ENCODE data around the gene PRR23E. TPM values are rescaled to one million over a fixed set of nuclear protein-coding genes. Genes with fewer than 3 reads are reported as not detected.

The PRR23E gene
- total RNA-seq, 2 donors from 2014 or later = not detected

DNA sequence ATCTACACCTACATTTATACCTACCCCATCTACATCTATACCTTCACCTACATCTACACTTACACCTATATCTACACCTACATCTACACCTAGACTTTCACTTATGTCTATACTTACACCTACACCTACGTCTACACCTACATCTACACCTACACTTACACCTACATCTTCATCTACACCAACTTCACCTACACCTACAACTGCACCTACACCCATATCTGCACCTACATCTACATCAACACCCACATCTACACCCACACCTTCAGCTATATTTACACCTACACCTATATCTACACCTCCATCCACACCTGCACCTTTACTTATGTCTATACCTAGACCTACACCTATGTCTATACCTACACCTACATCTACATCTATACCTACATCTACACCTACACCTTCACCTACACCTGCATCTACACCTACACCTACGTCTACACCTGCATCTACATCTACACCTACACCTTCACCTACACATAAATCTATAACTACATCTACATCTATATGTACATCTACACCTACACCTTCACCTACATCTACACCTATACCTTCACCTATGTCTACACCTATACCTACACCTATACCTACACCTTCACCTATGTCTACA, 30.9 kb upstream of the PRR23E start:
- Histone ChIP-seq H3K4me3 (no peak overlapping the region), H3K27me3 (no peaks in the 10 kb centered on the region), H3K27ac (no peak overlapping the region), H3K4me1 (no peaks in the 10 kb centered on the region), H3K36me3 (replicated peaks in 1 of 2; ENCODE audit: insufficient read depth in 1 of 2, low read depth in 2 of 2) (no peaks in the 10 kb centered on the region), H3K9me3 (no peaks in the 10 kb centered on the region)
- TF ChIP-seq, protein P1, sequence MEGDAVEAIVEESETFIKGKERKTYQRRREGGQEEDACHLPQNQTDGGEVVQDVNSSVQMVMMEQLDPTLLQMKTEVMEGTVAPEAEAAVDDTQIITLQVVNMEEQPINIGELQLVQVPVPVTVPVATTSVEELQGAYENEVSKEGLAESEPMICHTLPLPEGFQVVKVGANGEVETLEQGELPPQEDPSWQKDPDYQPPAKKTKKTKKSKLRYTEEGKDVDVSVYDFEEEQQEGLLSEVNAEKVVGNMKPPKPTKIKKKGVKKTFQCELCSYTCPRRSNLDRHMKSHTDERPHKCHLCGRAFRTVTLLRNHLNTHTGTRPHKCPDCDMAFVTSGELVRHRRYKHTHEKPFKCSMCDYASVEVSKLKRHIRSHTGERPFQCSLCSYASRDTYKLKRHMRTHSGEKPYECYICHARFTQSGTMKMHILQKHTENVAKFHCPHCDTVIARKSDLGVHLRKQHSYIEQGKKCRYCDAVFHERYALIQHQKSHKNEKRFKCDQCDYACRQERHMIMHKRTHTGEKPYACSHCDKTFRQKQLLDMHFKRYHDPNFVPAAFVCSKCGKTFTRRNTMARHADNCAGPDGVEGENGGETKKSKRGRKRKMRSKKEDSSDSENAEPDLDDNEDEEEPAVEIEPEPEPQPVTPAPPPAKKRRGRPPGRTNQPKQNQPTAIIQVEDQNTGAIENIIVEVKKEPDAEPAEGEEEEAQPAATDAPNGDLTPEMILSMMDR (IDR thresholded peaks at IDR 0.05) = no peak
- TF ChIP-seq POLR2A (IDR thresholded peaks at IDR 0.05) = no peak
- no peak for DNase-seq
- ATAC-seq = no peak
- WGBS, 2 donors = 61 to 68% methylated on average over 2 of the region's 2 CpGs
- intact Hi-C loops (cut with DNase I) = no loop called here

DNA sequence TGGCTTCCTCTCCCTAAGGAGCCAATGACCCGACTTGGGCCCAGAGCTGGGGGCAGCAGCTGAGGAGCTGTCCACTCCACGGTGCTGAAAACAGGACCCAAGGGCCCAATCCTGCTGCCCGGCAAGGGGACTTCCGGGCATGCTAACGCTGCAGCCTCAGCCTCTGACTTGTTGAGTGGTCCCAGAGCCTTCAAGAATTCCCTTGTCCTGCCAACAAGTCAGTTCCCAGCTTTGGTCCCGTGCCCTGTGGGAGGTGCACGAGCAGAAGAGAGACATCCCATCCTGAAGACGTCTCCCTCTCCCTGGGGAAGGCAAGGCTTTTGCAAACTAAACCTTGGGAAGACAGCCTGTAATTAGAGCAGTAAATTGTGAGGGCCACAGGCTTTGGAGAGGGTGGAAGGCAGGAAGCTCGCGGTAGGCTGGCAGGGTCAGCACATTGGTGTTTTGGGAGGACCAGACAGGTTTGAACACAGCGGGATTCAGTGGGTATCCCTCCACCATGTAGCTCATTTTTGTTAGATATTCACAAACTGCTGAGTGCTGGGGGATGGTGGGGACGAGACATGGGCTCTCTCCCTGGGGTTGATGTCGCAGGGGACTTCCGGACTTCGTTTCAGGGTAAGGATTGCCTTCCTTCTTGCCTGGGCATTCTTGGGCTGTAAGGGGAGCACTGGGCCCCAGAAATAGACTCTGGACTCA, 29.8 kb upstream of the PRR23E start:
- no peak for ATAC-seq
- Histone ChIP-seq H3K27ac (no peak overlapping the region), H3K27me3 (no peaks in the 10 kb centered on the region), H3K4me3 (no peak overlapping the region), H3K36me3 (replicated peaks in 1 of 2; ENCODE audit: insufficient read depth in 1 of 2, low read depth in 2 of 2) (no peaks in the 10 kb centered on the region), H3K4me1 (no peaks in the 10 kb centered on the region), H3K9me3 (no peaks in the 10 kb centered on the region)
- no peak for DNase-seq
- no peak for TF ChIP-seq POLR2A (IDR thresholded peaks at IDR 0.05)
- TF ChIP-seq, protein P1 (IDR thresholded peaks at IDR 0.05) = no peak
- 39 to 42% methylated on average over 13 to 15 of the region's 15 CpGs for WGBS, 2 donors
- intact Hi-C loops (cut with DNase I) = no loop called here

DNA sequence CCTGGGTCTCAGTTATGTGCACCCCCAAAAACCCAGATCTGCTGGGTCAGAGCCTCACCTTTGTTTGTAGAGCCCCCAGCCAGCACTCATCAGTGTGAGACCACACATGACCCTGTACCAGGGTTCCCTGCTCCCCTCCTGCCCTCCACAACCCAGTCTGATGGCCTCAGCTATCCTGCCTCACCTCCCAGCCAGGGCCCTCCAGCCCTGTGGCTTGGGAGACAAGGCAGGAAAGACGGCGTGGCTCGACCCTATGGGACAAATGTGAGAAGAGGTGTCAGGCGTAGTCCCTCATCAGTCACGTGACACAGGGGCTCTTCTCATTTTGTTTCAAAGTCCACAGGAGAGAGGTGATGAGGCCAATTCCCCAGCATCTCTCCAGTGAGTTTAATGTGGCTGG, 28.3 kb upstream of the PRR23E start:
- H3K36me3 ChIP-seq (replicated peaks in 1 of 2; ENCODE audit: insufficient read depth in 1 of 2, low read depth in 2 of 2) = no peaks in the 10 kb centered on the region
- H3K4me1 ChIP-seq = no peaks in the 10 kb centered on the region
- no peak overlapping the region for H3K4me3 ChIP-seq
- ATAC-seq (no peak), DNase-seq (no peak)
- no peak for TF ChIP-seq POLR2A (IDR thresholded peaks at IDR 0.05)
- TF ChIP-seq, protein P1 (IDR thresholded peaks at IDR 0.05) = no peak
- intact Hi-C loops (cut with DNase I) = no loop called here
- no peaks in the 10 kb centered on the region for H3K27me3 ChIP-seq
- H3K27ac ChIP-seq = no peak overlapping the region
- 50% methylated on average over 5 of the region's 5 CpGs; no CpG with 5 or more reads in 1 of the 2 donors for WGBS, 2 donors
- no peaks in the 10 kb centered on the region for H3K9me3 ChIP-seq

DNA sequence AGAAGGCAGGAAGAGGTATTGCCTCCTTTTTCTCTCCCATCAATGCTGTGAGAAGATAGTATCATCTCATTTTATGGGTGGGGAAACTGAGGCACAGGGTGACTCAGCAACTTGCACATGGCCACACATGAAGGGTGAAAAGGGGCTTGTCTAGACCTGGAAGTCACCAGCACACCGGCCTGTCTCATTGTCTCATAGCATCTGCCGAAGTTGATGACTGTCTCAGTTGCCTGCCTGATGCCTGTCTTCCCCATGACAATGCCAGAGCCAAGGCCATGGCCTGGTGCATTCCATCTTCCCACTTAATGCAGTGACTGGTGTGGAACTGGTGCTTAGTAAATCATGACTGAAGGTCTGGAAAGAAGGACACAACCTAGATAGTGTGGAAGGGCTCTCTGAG, 27.9 kb upstream of the PRR23E start:
- H3K36me3 ChIP-seq (replicated peaks in 1 of 2; ENCODE audit: insufficient read depth in 1 of 2, low read depth in 2 of 2) = no peaks in the 10 kb centered on the region
- H3K4me3 ChIP-seq = no peak overlapping the region
- no peaks in the 10 kb centered on the region for H3K4me1 ChIP-seq
- no peak for TF ChIP-seq POLR2A (IDR thresholded peaks at IDR 0.05)
- TF ChIP-seq, protein P1 (IDR thresholded peaks at IDR 0.05) = no peak
- 82% methylated on average over 2 of the region's 2 CpGs for WGBS, 2 donors
- DNase-seq (no peak), ATAC-seq (no peak)
- H3K27me3 ChIP-seq = no peaks in the 10 kb centered on the region
- intact Hi-C loops (cut with DNase I) = no loop called here
- no peaks in the 10 kb centered on the region for H3K9me3 ChIP-seq
- H3K27ac ChIP-seq = no peak overlapping the region
